Muscle of leg (tissue), 11 donors: ENCODE measurements around the gene DCDC1. TPM values are rescaled to one million over a fixed set of nuclear protein-coding genes. Genes with fewer than 3 reads are reported as not detected.
A peak's percentile ranks its signal among the peaks of the same experiment; 100 is the strongest.

ENCODE experiments used
- DNase-seq: peaks from one replicate; pipeline ENCODE4 v3.0.0; 2013
- H3K27ac ChIP-seq: one replicate; pipeline ENCODE4 v1.5.1; 2013; ENCODE audit warnings: mild to moderate bottlenecking, low read length, control low read depth
- H3K27me3 ChIP-seq: one replicate; pipeline ENCODE4 v1.6.1; 2013; ENCODE audit warnings: low read length; ENCODE audit not compliant: control insufficient read depth, insufficient read depth
- H3K36me3 ChIP-seq: one replicate; pipeline ENCODE4 v1.6.1; 2013; ENCODE audit warnings: low read length; ENCODE audit not compliant: control insufficient read depth, insufficient read depth
- H3K4me1 ChIP-seq: one replicate; pipeline ENCODE4 v1.6.1; 2013; ENCODE audit warnings: low read length; ENCODE audit not compliant: control insufficient read depth, insufficient read depth
- H3K4me3 ChIP-seq: one replicate; pipeline ENCODE4 v1.5.1; 2013; ENCODE audit warnings: low read length, control low read depth
- H3K9me3 ChIP-seq: replicated peaks from 2 replicates; pipeline ENCODE4 v1.6.1; 2013; ENCODE audit warnings: low read depth, low read length; ENCODE audit not compliant: control insufficient read depth
- WGBS: methylation state at CpG from one replicate; pipeline ENCODE4 v1.1.5; 2013; ENCODE audit warnings: missing lambda C conversion rate; ENCODE audit not compliant: insufficient coverage; 5-methylcytosine and 5-hydroxymethylcytosine counted together
- polyA plus RNA-seq, 8 donors: library from polyadenylated mRNA; unstranded; fragments of 120-200 nt; gene quantifications; one replicate each; pipeline versions ENCODE4 v1.2.1 to v1.2.3, GENCODE V29; 2013; ENCODE audit warnings: inconsistent platforms in 1 of 8, low replicate concordance in 1 of 8; ENCODE audit not compliant: insufficient read length in 8 of 8, insufficient read depth in 1 of 8
- total RNA-seq: library from RNA; stranded (reverse); fragments of 120-200 nt; gene quantifications from one replicate; pipeline ENCODE4 v1.2.4, GENCODE V29; 2013

The DCDC1 gene
- total and polyA plus RNA-seq, 9 donors: 0.13 to 0.59 (median 0.25) TPM

- no peaks in the 10 kb centered on the region for H3K36me3 ChIP-seq
- H3K4me3 ChIP-seq: no peak overlapping the region
- H3K27me3 ChIP-seq: no peaks in the 10 kb centered on the region
- H3K9me3 ChIP-seq: no peaks in the 10 kb centered on the region
- no peak for DNase-seq
- WGBS: no CpG with 5 or more reads among the region's 3 CpGs
- no peaks in the 10 kb centered on the region for H3K4me1 ChIP-seq
- H3K27ac ChIP-seq: no peak overlapping the region
These were observed 368.1 kb downstream of the DCDC1 start for GRCh38 chr11:31001427-31001826.

- DNase-seq: no peak
- H3K4me1 ChIP-seq: no peaks in the 10 kb centered on the region
- no peaks in the 10 kb centered on the region for H3K27me3 ChIP-seq
- H3K9me3 ChIP-seq: no peaks in the 10 kb centered on the region
- H3K36me3 ChIP-seq: no peaks in the 10 kb centered on the region
- H3K27ac ChIP-seq: no peak overlapping the region
- no peak overlapping the region for H3K4me3 ChIP-seq
These were observed 369.2 kb downstream of the DCDC1 start for GRCh38 chr11:31000381-31000780.

DNA sequence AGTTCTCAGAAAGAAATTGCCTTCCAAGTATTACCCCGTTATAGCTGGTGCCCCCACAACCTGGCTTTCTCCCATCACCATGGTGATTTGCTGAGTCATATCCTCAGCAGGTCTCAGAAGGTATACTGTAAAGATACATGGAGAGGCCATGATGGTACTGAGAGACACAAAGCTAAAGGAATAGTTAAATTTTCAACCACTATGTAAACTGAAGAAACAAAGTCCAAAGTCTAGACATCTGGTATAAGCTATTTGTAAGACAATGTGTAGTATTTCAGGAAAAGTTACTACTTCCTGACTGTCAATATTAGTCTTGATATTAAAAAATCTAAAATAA, 377.1 kb downstream of the DCDC1 start:
- no peak for DNase-seq
- no peak overlapping the region for H3K4me3 ChIP-seq
- no peaks in the 10 kb centered on the region for H3K9me3 ChIP-seq
- H3K27ac ChIP-seq: no peak overlapping the region
- 80% methylated on average over 1 of the region's 1 CpG for WGBS
- no peaks in the 10 kb centered on the region for H3K4me1 ChIP-seq
- H3K27me3 ChIP-seq: no peaks in the 10 kb centered on the region
- no peaks in the 10 kb centered on the region for H3K36me3 ChIP-seq

DNA sequence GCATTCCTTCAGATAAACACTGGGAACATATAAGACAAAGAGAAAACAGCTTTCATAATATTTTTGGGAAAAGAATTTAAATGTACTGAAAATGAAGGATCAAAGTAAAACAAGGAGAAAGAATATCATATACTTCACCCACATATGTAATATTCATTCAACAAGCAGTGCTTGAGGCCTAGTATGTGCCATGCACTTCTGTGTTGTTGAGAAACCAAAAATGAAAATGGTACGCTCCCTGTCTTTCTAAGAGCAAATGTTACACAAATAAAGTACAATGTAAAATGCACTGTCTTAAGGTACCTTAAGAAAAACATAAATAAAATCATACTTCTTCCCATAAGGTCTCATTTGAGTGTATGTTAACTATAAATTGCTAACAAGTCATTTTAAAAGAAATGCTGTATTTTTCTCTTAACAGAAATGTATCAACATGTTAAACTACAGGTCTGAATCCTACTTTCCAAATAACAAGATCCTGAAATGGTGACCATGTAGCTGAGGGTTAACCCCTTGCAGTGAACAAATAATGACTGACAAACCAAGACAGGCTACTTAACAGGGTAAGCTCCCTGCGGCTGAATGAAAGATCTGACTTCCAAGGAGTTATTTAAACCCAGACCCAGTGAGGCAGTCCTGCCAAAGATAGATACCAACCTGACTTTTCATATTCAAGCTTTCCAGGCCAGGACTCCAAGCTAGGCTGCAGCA, 377.6 kb downstream of the DCDC1 start:
- no peaks in the 10 kb centered on the region for H3K4me1 ChIP-seq
- H3K9me3 ChIP-seq: no peaks in the 10 kb centered on the region
- no peaks in the 10 kb centered on the region for H3K27me3 ChIP-seq
- H3K4me3 ChIP-seq: no peak overlapping the region
- H3K27ac ChIP-seq: no peak overlapping the region
- no peaks in the 10 kb centered on the region for H3K36me3 ChIP-seq
- WGBS: 67% methylated on average over 1 of the region's 2 CpGs
- no peak for DNase-seq

DNA sequence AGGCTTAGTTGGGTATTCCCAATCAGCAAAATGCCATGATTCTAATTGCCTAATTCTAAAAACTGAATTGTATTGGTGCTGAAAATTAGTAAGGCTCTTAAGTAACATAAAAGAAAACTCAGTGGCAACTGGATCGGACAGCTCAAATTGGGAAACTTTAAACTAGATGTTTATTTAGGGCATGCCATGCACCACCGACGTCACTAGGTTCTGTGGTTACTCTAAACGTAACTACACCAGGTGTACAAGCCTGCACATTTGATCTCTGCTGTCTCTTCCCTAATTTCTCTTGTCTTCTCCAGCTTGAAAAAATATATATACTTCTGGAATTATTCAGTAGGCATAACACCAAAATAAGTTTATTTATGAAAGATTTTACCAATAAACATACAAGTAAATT, 378.2 kb downstream of the DCDC1 start:
- Histone ChIP-seq H3K4me1 (no peaks in the 10 kb centered on the region), H3K9me3 (no peaks in the 10 kb centered on the region), H3K36me3 (no peaks in the 10 kb centered on the region), H3K4me3 (no peak overlapping the region), H3K27me3 (no peaks in the 10 kb centered on the region), H3K27ac (no peak overlapping the region)
- no peak for DNase-seq
- 67% methylated on average over 1 of the region's 4 CpGs for WGBS

DNA sequence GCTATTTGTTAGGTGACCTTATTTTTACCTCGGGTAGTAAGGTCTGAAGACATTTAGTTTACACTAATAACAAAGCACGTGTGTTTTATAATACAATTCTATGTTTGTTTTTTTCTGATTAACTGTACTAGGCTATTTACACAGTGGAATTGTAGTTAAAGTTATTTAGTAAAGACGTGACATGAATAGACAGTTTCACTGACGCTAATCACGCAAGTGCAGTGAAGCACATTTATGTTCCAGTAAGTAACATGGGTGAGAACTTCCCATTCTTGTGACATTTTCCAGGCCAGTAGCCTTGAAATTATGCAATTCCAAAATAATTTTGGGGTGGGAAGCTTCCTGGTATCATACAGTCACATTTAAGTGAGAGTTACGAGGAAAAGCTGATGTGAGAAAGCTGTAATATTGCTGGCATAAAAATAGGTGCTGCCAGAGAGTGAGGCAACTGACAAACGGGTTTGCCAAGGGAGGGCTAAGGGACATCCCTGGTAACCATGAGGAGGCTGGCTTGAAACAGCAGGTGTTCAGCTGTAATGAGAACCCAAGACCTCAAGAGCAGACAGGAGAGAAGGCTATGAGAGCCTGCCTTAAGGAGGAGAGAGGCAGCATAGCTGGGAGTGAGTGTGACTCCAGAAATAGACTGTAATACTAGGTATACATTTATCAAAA, 378.8 kb downstream of the DCDC1 start:
- H3K4me1 ChIP-seq: no peaks in the 10 kb centered on the region
- peak; percentile 12 for DNase-seq
- 73% methylated on average over 5 of the region's 7 CpGs for WGBS
- H3K27me3 ChIP-seq: no peaks in the 10 kb centered on the region
- H3K36me3 ChIP-seq: no peaks in the 10 kb centered on the region
- H3K27ac ChIP-seq: no peak overlapping the region
- no peaks in the 10 kb centered on the region for H3K9me3 ChIP-seq
- no peak overlapping the region for H3K4me3 ChIP-seq

DNA sequence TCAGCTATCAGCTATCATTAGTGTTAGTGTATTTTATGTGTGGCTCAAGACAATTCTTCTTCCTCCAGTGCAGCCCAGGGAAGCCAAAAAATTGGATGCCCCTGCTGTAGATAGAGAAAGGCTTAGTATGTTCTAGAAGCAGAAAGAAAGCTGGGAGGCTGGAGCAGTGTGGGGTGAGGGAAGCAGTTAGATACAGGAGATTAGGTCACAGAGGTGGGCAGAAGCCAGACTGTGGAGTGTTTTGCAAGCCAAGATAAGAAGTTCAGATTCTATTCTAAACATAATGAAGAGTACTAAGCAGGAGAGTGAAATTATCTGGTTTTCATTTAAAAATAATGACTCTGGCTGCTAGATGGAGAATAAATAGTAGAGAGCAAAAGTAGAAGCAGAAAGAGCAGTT, 381.7 kb downstream of the DCDC1 start:
- Histone ChIP-seq H3K27ac (no peak overlapping the region), H3K9me3 (no peaks in the 10 kb centered on the region), H3K27me3 (no peaks in the 10 kb centered on the region), H3K36me3 (no peaks in the 10 kb centered on the region), H3K4me1 (no peaks in the 10 kb centered on the region), H3K4me3 (no peak overlapping the region)
- no peak for DNase-seq

- no peaks in the 10 kb centered on the region for H3K4me1 ChIP-seq
- H3K9me3 ChIP-seq: no peaks in the 10 kb centered on the region
- DNase-seq: no peak
- no peak overlapping the region for H3K27ac ChIP-seq
- H3K36me3 ChIP-seq: no peaks in the 10 kb centered on the region
- H3K27me3 ChIP-seq: no peaks in the 10 kb centered on the region
- no peak overlapping the region for H3K4me3 ChIP-seq
These were observed 384.0 kb downstream of the DCDC1 start for GRCh38 chr11:30985536-30985935.

- WGBS: 78% methylated on average over 1 of the region's 3 CpGs
- H3K9me3 ChIP-seq: no peaks in the 10 kb centered on the region
- H3K27ac ChIP-seq: peak overlapping the region; percentile 0
- H3K4me1 ChIP-seq: no peaks in the 10 kb centered on the region
- H3K27me3 ChIP-seq: no peaks in the 10 kb centered on the region
- H3K36me3 ChIP-seq: no peaks in the 10 kb centered on the region
- no peak for DNase-seq
- no peak overlapping the region for H3K4me3 ChIP-seq
These were observed 384.7 kb downstream of the DCDC1 start for GRCh38 chr11:30984827-30985226.

DNA sequence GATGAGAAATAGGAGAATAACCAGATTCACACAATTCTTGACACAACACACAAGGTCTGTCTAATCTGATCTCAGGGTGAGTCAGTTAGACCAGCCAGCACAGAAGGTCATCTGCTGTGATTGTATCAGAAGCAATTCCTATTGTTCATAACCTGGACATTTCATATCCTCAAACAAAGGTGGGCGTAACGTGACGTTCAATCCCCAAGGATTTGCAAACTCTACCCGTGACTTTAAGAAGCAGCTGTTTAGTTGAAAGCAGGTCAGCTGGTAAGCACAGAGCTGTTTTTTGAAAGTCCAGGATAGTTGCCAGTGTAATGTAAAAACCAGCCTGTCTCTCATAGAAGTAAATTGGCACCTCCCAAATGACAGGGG, 385.1 kb downstream of the DCDC1 start:
- no peak overlapping the region for H3K27ac ChIP-seq
- H3K36me3 ChIP-seq: no peaks in the 10 kb centered on the region
- no peak overlapping the region for H3K4me3 ChIP-seq
- H3K27me3 ChIP-seq: no peaks in the 10 kb centered on the region
- WGBS: 0% methylated on average over 1 of the region's 4 CpGs
- no peaks in the 10 kb centered on the region for H3K4me1 ChIP-seq
- H3K9me3 ChIP-seq: no peaks in the 10 kb centered on the region
- peak; percentile 88 for DNase-seq
